MM.1S (cell line): ENCODE data around the gene TIFAB.

ENCODE experiments used
- DNase-seq: peaks from one replicate; pipeline ENCODE4 v3.0.0-alpha.2; 2015
- H2AFZ ChIP-seq: fragments of 300-600 bp; sonication (generic); 2 replicates; pipeline ENCODE4 v1.6.0; 2016; ENCODE audit warnings: antibody characterized with exemption, low read length
- H3F3A ChIP-seq: fragments of 300-600 bp; sonication (generic); 2 replicates; pipeline ENCODE4 v1.6.1; 2016; ENCODE audit warnings: mild to moderate bottlenecking, antibody characterized with exemption, low read length, moderate library complexity, mixed read lengths; ENCODE audit not compliant: insufficient read depth
- H3K27ac ChIP-seq: fragments of 300-600 bp; sonication (generic); 2 replicates; pipeline ENCODE4 v1.5.1; 2016; ENCODE audit warnings: mild to moderate bottlenecking, low read length
- H3K27me3 ChIP-seq: fragments of 300-600 bp; sonication (generic); replicated peaks from 2 replicates; pipeline ENCODE4 v1.6.0; 2016; ENCODE audit warnings: low read length; ENCODE audit not compliant: insufficient read depth
- H3K36me3 ChIP-seq: fragments of 300-600 bp; sonication (generic); replicated peaks from 2 replicates; pipeline ENCODE4 v1.6.1; 2016; ENCODE audit warnings: mild to moderate bottlenecking, low read length, mixed read lengths; ENCODE audit not compliant: insufficient read depth
- H3K4me1 ChIP-seq: fragments of 300-600 bp; sonication (generic); 2 replicates; pipeline ENCODE4 v1.6.1; 2016; ENCODE audit warnings: low read length, mixed read lengths
- H3K4me2 ChIP-seq: fragments of 300-600 bp; sonication (generic); 2 replicates; pipeline ENCODE4 v1.6.0; 2016; ENCODE audit warnings: low read depth, low read length
- H3K4me3 ChIP-seq: fragments of 300-600 bp; sonication (generic); 2 replicates; pipeline ENCODE4 v1.5.1; 2016; ENCODE audit warnings: low read length, mixed read lengths
- H3K79me2 ChIP-seq: fragments of 300-600 bp; sonication (generic); 2 replicates; pipeline ENCODE4 v1.6.1; 2016; ENCODE audit warnings: mixed run types, low read length, mixed read lengths
- H3K9ac ChIP-seq: fragments of 300-600 bp; sonication (generic); 2 replicates; pipeline ENCODE4 v1.6.1; 2016; ENCODE audit warnings: low read length, mixed read lengths
- H3K9me2 ChIP-seq: fragments of 300-600 bp; sonication (generic); replicated peaks from 2 replicates; pipeline ENCODE4 v1.6.1; 2016; ENCODE audit warnings: mild to moderate bottlenecking, low read length, mixed read lengths; ENCODE audit not compliant: insufficient read depth
- H3K9me3 ChIP-seq: fragments of 300-600 bp; sonication (generic); replicated peaks from 2 replicates; pipeline ENCODE4 v1.6.1; 2016; ENCODE audit warnings: mild to moderate bottlenecking, low read length, mixed read lengths; ENCODE audit not compliant: insufficient read depth
- H4K20me1 ChIP-seq: fragments of 300-600 bp; sonication (generic); 2 replicates; pipeline ENCODE4 v1.6.1; 2016; ENCODE audit warnings: mild to moderate bottlenecking, low read length, moderate library complexity, mixed read lengths; ENCODE audit not compliant: insufficient read depth
- CTCF ChIP-seq: fragments of 300-600 bp; sonication (generic); IDR thresholded peaks from 2 replicates; pipeline ENCODE4 v1.5.1; 2016; ENCODE audit warnings: antibody characterized with exemption, low read length, mixed read lengths
- EZH2 ChIP-seq: fragments of 300-600 bp; sonication (generic); optimal IDR thresholded peaks from 2 replicates; pipeline ENCODE3; 2017; ENCODE audit warnings: low read depth, mild to moderate bottlenecking, antibody characterized with exemption, low read length, mixed read lengths
- EZH2phosphoT487 ChIP-seq: fragments of 300-600 bp; sonication (generic); IDR thresholded peaks from 2 replicates; pipeline ENCODE4 v1.6.1; 2018; ENCODE audit warnings: antibody characterized with exemption, low read length

Gene TIFAB

GRCh38 chr5:135417083-135417482 is 35.1 kb downstream of the TIFAB start:
- no peaks in the 10 kb centered on the region for H3K9me2 ChIP-seq
- H3K36me3 ChIP-seq: no peaks in the 10 kb centered on the region
- no peak overlapping the region for H2AFZ ChIP-seq
- H4K20me1 ChIP-seq: no peaks in the 10 kb centered on the region
- H3K27me3 ChIP-seq: no peaks in the 10 kb centered on the region
- no peaks in the 10 kb centered on the region for H3K4me1 ChIP-seq
- H3K27ac ChIP-seq: no peak overlapping the region
- H3K4me3 ChIP-seq: no peak overlapping the region
- no peak overlapping the region for H3K4me2 ChIP-seq
- no peaks in the 10 kb centered on the region for H3K9me3 ChIP-seq
- no peak overlapping the region for H3K9ac ChIP-seq
- TF ChIP-seq CTCF (no peak), EZH2phosphoT487 (no peak), EZH2 (no peak)
- DNase-seq: no peak
- no peaks in the 10 kb centered on the region for H3K79me2 ChIP-seq
- no peaks in the 10 kb centered on the region for H3F3A ChIP-seq

GRCh38 chr5:135405082-135405481 is 47.1 kb downstream of the TIFAB start:
- H3K4me2 ChIP-seq: no peak overlapping the region
- no peaks in the 10 kb centered on the region for H3K27me3 ChIP-seq
- no peak overlapping the region for H3K4me3 ChIP-seq
- no peaks in the 10 kb centered on the region for H3K79me2 ChIP-seq
- no peak overlapping the region for H3K27ac ChIP-seq
- no peaks in the 10 kb centered on the region for H3K9me2 ChIP-seq
- H3K4me1 ChIP-seq: no peaks in the 10 kb centered on the region
- no peaks in the 10 kb centered on the region for H3K36me3 ChIP-seq
- no peak overlapping the region for H2AFZ ChIP-seq
- no peak for TF ChIP-seq CTCF
- no peak for TF ChIP-seq EZH2
- TF ChIP-seq EZH2phosphoT487: no peak
- DNase-seq: no peak
- H3F3A ChIP-seq: peaks cover 3% of the 10 kb centered on the region; the same call in 1 of the 2 replicates
- no peaks in the 10 kb centered on the region for H4K20me1 ChIP-seq
- H3K9ac ChIP-seq: no peak overlapping the region
- H3K9me3 ChIP-seq: no peaks in the 10 kb centered on the region

GRCh38 chr5:135402031-135402430 is 50.1 kb downstream of the TIFAB start:
- H3K36me3 ChIP-seq: no peaks in the 10 kb centered on the region
- H3K9ac ChIP-seq: no peak overlapping the region
- no peak for TF ChIP-seq EZH2
- TF ChIP-seq CTCF: no peak
- no peak for TF ChIP-seq EZH2phosphoT487
- H3K9me3 ChIP-seq: no peaks in the 10 kb centered on the region
- no peak overlapping the region for H3K4me2 ChIP-seq
- H3K4me1 ChIP-seq: peaks cover 14% of the 10 kb centered on the region
- peaks cover 13% of the 10 kb centered on the region for H3F3A ChIP-seq
- H4K20me1 ChIP-seq: peaks cover 10% of the 10 kb centered on the region
- no peak overlapping the region for H3K4me3 ChIP-seq
- no peaks in the 10 kb centered on the region for H3K9me2 ChIP-seq
- H2AFZ ChIP-seq: no peak overlapping the region
- peaks cover 24% of the 10 kb centered on the region for H3K79me2 ChIP-seq
- no peak for DNase-seq
- H3K27ac ChIP-seq: no peak overlapping the region
- H3K27me3 ChIP-seq: no peaks in the 10 kb centered on the region

GRCh38 chr5:135400866-135401265 is 51.3 kb downstream of the TIFAB start:
- Histone ChIP-seq H3K4me1 (peaks cover 25% of the 10 kb centered on the region), H3K27me3 (no peaks in the 10 kb centered on the region), H3K4me2 (no peak overlapping the region), H3K79me2 (peaks cover 36% of the 10 kb centered on the region), H3K27ac (no peak overlapping the region), H3K9ac (no peak overlapping the region), H3K4me3 (no peak overlapping the region), H2AFZ (no peak overlapping the region), H3F3A (peaks cover 13% of the 10 kb centered on the region), H3K9me2 (no peaks in the 10 kb centered on the region), H4K20me1 (peaks cover 21% of the 10 kb centered on the region), H3K36me3 (no peaks in the 10 kb centered on the region; the same call in 1 of the 2 replicates), H3K9me3 (no peaks in the 10 kb centered on the region)
- no peak for TF ChIP-seq CTCF
- no peak for TF ChIP-seq EZH2
- no peak for TF ChIP-seq EZH2phosphoT487
- DNase-seq: no peak
